ENCODE results near the gene PRR5L. TPM values are rescaled to one million over a fixed set of nuclear protein-coding genes. Genes with fewer than 3 reads are reported as not detected.
A peak's percentile ranks its signal among the peaks of the same experiment; 100 is the strongest.
"Not testable (repeated sequence)": the region's sequence is repeated elsewhere in the genome, so short reads cannot be mapped to it uniquely, and the experiment has no call there.

PRR5L gene
- total RNA-seq, 1 donor, result 52.5 TPM

- DNase-seq (ENCODE audit: low read depth in 2 of 3, low spot score in 2 of 3), result no peak
These were observed 21.9 kb downstream of the PRR5L start for GRCh38 chr11:36317992-36318391.

GRCh38 chr11:36324956-36325355 is 28.9 kb downstream of the PRR5L start:
- not testable (repeated sequence) for DNase-seq (ENCODE audit: low read depth in 2 of 3, low spot score in 2 of 3)

- not testable (repeated sequence) for DNase-seq (ENCODE audit: low read depth in 2 of 3, low spot score in 2 of 3)
These were observed 29.3 kb downstream of the PRR5L start for GRCh38 chr11:36325403-36325802.

GRCh38 chr11:36326524-36327419 is 30.7 kb downstream of the PRR5L start:
- peak in 1 of 3 donors; percentile 12 for DNase-seq (ENCODE audit: low read depth in 2 of 3, low spot score in 2 of 3)

- DNase-seq (ENCODE audit: low read depth in 2 of 3, low spot score in 2 of 3), result no peak
These were observed 33.0 kb downstream of the PRR5L start for GRCh38 chr11:36328966-36329673.

GRCh38 chr11:36330411-36330810 is 34.3 kb downstream of the PRR5L start:
- DNase-seq (ENCODE audit: low read depth in 2 of 3, low spot score in 2 of 3), result no peak

GRCh38 chr11:36333468-36333867 is 37.4 kb downstream of the PRR5L start:
- DNase-seq (ENCODE audit: low read depth in 2 of 3, low spot score in 2 of 3), result no peak

- DNase-seq (ENCODE audit: low read depth in 2 of 3, low spot score in 2 of 3), result peak in 1 of 3 donors; percentile 11
These were observed 37.8 kb downstream of the PRR5L start for GRCh38 chr11:36333897-36334296.

GRCh38 chr11:36339888-36340287 is 43.8 kb downstream of the PRR5L start:
- no peak for DNase-seq (ENCODE audit: low read depth in 2 of 3, low spot score in 2 of 3)

GRCh38 chr11:36340897-36341296 is 44.8 kb downstream of the PRR5L start:
- no peak for DNase-seq (ENCODE audit: low read depth in 2 of 3, low spot score in 2 of 3)

- no peak for DNase-seq (ENCODE audit: low read depth in 2 of 3, low spot score in 2 of 3)
These were observed 45.8 kb downstream of the PRR5L start for GRCh38 chr11:36341915-36342314.

- DNase-seq (ENCODE audit: low read depth in 2 of 3, low spot score in 2 of 3), result no peak
These were observed 46.2 kb downstream of the PRR5L start for GRCh38 chr11:36342327-36342726.

GRCh38 chr11:36343436-36343835 is 47.3 kb downstream of the PRR5L start:
- no peak for DNase-seq (ENCODE audit: low read depth in 2 of 3, low spot score in 2 of 3)

- DNase-seq (ENCODE audit: low read depth in 2 of 3, low spot score in 2 of 3), result no peak
These were observed 49.0 kb downstream of the PRR5L start for GRCh38 chr11:36345084-36345511.

GRCh38 chr11:36345535-36346141 is 49.5 kb downstream of the PRR5L start:
- DNase-seq (ENCODE audit: low read depth in 2 of 3, low spot score in 2 of 3), result no peak

- DNase-seq (ENCODE audit: low read depth in 2 of 3, low spot score in 2 of 3), result no peak
These were observed 50.7 kb downstream of the PRR5L start for GRCh38 chr11:36346562-36347383.

GRCh38 chr11:36347384-36347906 is 51.4 kb downstream of the PRR5L start:
- DNase-seq (ENCODE audit: low read depth in 2 of 3, low spot score in 2 of 3), result no peak

GRCh38 chr11:36349351-36350136 is 53.5 kb downstream of the PRR5L start:
- DNase-seq (ENCODE audit: low read depth in 2 of 3, low spot score in 2 of 3), result no peak

GRCh38 chr11:36350137-36350513 is 54.0 kb downstream of the PRR5L start:
- DNase-seq (ENCODE audit: low read depth in 2 of 3, low spot score in 2 of 3), result no peak
